ENCODE measurements around the gene TSKU.
A peak's percentile ranks its signal among the peaks of the same experiment; 100 is the strongest.
"Not testable (repeated sequence)": the region's sequence is repeated elsewhere in the genome, so short reads cannot be mapped to it uniquely, and the experiment has no call there.

Gene TSKU

DNA sequence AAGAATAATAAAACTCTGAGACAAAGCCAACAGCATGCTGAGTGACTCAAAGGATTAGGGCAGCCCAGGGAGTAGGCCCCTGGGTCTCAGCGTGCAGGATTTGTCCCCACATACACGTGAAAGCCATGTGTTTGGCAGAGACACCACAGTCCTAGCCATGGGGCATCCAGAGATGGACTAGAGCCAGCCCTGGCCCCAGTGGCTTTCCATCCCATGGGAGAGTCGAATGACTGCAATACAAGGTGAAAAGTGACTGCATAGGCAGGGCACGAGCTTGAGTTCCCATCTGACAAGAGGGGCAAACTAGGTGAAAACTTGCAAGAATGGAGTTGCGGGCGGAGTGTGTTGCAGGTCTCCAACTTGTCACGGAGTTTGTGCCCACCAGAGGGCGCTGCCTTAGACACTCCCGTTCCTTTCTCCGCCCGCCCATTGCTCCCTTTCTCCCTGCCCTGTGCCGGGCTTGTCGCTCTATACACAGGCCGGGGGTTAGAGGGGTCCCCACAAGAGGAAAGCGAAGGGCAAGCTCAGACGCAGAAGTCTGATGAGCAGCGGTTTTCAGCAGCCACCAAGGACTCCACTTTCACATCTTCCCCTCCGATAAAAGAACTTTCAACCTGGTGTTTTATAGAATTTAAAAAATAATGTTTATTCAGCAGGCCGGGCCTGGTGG, 24.2 kb downstream of the TSKU start:
- TF ChIP-seq CTCF (IDR thresholded peaks at IDR 0.05; ENCODE audit: control extremely low read depth, extremely low read depth, low read depth, missing control alignments), result peak; percentile 72
- ChIA-PET POLR2A (no interaction called here), CTCF (interaction anchor here (1.0 to 3.7 kb wide), 7 partner anchors 8 to 112 kb away, joined by 3 to 86 read pairs (median 6); no protein-coding TSS in a partner anchor)
- peak; percentile 79 for DNase-seq (ENCODE audit: extremely low spot score)

GRCh38 chr11:76808171-76808570, 25.0 kb downstream of the TSKU start:
- DNase-seq (ENCODE audit: extremely low spot score), result peak; percentile 7
- POLR2A ChIA-PET, result no interaction called here
- CTCF ChIA-PET, result interaction anchor here (1.2 to 3.7 kb wide), 6 partner anchors 9 to 112 kb away, joined by 3 to 86 read pairs (median 6); no protein-coding TSS in a partner anchor
- no peak for TF ChIP-seq CTCF (IDR thresholded peaks at IDR 0.05; ENCODE audit: control extremely low read depth, extremely low read depth, low read depth, missing control alignments)

GRCh38 chr11:76808996-76809395, 25.8 kb downstream of the TSKU start:
- no peak for DNase-seq (ENCODE audit: extremely low spot score)
- no peak for TF ChIP-seq CTCF (IDR thresholded peaks at IDR 0.05; ENCODE audit: control extremely low read depth, extremely low read depth, low read depth, missing control alignments)
- ChIA-PET POLR2A (no interaction called here), CTCF (interaction anchor here (0.7 to 3.7 kb wide), 5 partner anchors 10 to 331 kb away, joined by 3 to 86 read pairs (median 7); no protein-coding TSS in a partner anchor)

DNA sequence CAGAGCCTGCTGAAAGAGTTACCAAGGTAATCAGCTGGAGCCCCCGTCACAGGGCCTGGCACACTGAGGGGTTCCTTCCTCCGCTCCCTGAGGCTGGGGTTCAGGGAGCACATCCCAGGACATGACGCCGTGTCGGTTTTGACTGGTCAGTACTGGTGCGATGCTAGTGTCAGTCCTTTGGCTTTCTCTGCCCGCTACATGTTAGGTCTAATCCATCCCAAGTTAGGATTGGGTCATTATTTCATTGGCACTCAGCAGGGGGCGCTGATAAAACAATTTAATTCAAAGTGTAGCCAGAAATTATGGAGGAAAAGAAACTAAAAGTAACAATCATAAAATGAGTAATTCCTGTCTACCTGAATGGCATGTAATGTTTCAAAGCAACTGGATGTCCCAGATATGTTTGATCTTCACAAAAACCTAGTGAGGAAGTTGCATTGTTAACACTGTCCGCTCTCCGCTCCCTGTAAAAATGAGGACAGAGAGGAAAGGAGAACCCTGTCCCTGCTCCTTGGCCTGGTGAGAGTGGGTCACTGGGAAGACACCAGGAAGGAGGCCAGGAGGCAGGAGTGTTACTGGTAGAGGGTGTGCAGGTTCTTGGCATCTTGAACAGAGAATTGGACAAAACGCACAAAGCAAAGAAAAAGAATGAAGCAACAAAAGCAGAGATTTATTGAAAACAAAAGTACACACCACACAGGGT, 27.1 kb downstream of the TSKU start:
- POLR2A ChIA-PET, result no interaction called here
- peak; percentile 30 for TF ChIP-seq CTCF (IDR thresholded peaks at IDR 0.05; ENCODE audit: control extremely low read depth, extremely low read depth, low read depth, missing control alignments)
- DNase-seq (ENCODE audit: extremely low spot score), result peak; percentile 41
- CTCF ChIA-PET, result interaction anchor here (0.7 to 6.9 kb wide), 9 partner anchors 8 to 281 kb away, joined by 3 to 86 read pairs (median 4); no protein-coding TSS in a partner anchor

- no peak for TF ChIP-seq CTCF (IDR thresholded peaks at IDR 0.05; ENCODE audit: control extremely low read depth, extremely low read depth, low read depth, missing control alignments)
- CTCF ChIA-PET, result interaction anchor here (1.0 to 6.9 kb wide), 7 partner anchors 9 to 280 kb away, joined by 3 to 46 read pairs (median 4); no protein-coding TSS in a partner anchor
- DNase-seq (ENCODE audit: extremely low spot score), result no peak
- POLR2A ChIA-PET, result no interaction called here
These were observed 28.1 kb downstream of the TSKU start for GRCh38 chr11:76811259-76811658.

DNA sequence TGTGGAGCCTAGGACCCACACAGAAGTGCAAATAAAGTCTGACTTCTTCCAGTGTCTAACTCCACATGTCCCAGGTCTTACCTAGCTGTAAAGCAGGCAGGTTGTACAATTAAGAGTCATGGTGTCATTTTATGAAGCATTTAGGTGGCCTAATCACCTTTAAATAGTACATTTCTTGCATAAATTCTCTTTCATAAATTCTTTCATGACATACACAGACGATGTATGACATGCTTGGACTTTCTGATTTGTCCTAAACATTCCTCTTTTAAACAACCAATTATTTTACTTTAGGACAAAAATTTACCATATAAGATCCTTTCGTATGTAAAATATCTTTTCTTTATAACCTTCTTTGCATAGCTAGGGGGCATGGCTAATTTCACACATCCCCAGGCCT, 31.3 kb downstream of the TSKU start:
- POLR2A ChIA-PET, result no interaction called here

GRCh38 chr11:76815678-76816077, 32.5 kb downstream of the TSKU start:
- POLR2A ChIA-PET; DNase-seq (ENCODE audit: extremely low spot score): not testable (repeated sequence)
- CTCF ChIA-PET, result interaction anchor here (6.9 kb wide), 1 partner anchor 103 kb away, joined by 46 read pairs; no protein-coding TSS in a partner anchor

More for the DNA sequence above, 31.3 kb downstream of the TSKU start:
- DNase-seq (ENCODE audit: extremely low spot score), result no peak
- TF ChIP-seq CTCF (IDR thresholded peaks at IDR 0.05; ENCODE audit: control extremely low read depth, extremely low read depth, low read depth, missing control alignments), result no peak
- CTCF ChIA-PET, result interaction anchor here (6.9 kb wide), 1 partner anchor 105 kb away, joined by 46 read pairs; no protein-coding TSS in a partner anchor

Measured in GM10248 (cell line).